H1 (cell line): ENCODE measurements around the gene WASF3.

Experiments used
- CHD7 ChIP-seq: fragments of 300-600 bp; sonication (generic); IDR thresholded peaks from 2 replicates; pipeline ENCODE4 v1.7.1; 2012; ENCODE audit warnings: low read length, moderate library complexity, mild to moderate bottlenecking, inconsistent platforms; ENCODE audit not compliant: insufficient replicate concordance
- CREB1 ChIP-seq: IDR thresholded peaks from 2 replicates; pipeline ENCODE4 v1.6.1; 2012; ENCODE audit warnings: inconsistent platforms
- CTCF ChIP-seq, 3 experiments: IDR thresholded peaks; 1 replicate in 2 of 3; 2 replicates in 1 of 3; pipeline versions ENCODE4 v1.5.1 to v1.6.1; 2011; ENCODE audit warnings: low read length in 3 of 3, mild to moderate bottlenecking in 3 of 3, inconsistent platforms in 2 of 3, low read depth in 1 of 3, moderate library complexity in 1 of 3; ENCODE audit not compliant: insufficient read depth in 1 of 3; ENCODE audit errors: control extremely low read depth in 1 of 3
- EP300 ChIP-seq, 2 experiments: IDR thresholded peaks; 1 replicate in 1 of 2; 2 replicates in 1 of 2; pipeline ENCODE4 v1.6.1; 2011 to 2012; ENCODE audit warnings: low read depth in 2 of 2, low read length in 2 of 2, mild to moderate bottlenecking in 2 of 2, borderline replicate concordance in 1 of 2, inconsistent platforms in 1 of 2, moderate library complexity in 1 of 2
- NANOG ChIP-seq: IDR thresholded peaks from 2 replicates; pipeline ENCODE4 v1.6.1; 2011; ENCODE audit warnings: low read length, low read depth, mild to moderate bottlenecking, inconsistent platforms; ENCODE audit not compliant: insufficient read depth, poor library complexity, severe bottlenecking
- RAD21 ChIP-seq, 2 experiments: IDR thresholded peaks in 1 of 2; conservative IDR thresholded peaks in 1 of 2; 2 replicates each; pipeline ENCODE4 v1.6.1; 2011; ENCODE audit warnings: low read depth in 2 of 2, low read length in 2 of 2, improper control_type of control experiment in 1 of 2, inconsistent platforms in 1 of 2, mild to moderate bottlenecking in 1 of 2, moderate library complexity in 1 of 2

GRCh38 chr13:26697069-26697955 lies 139.8 kb downstream of the WASF3 start:
- TF ChIP-seq CHD7 (no peak), RAD21 (IDR thresholded peaks at IDR 0.05 in 1 of 2, conservative IDR thresholded peaks at IDR 0.05 in 1 of 2; ENCODE audit: low read depth in 2 of 2, low read length in 2 of 2) (no peak), CTCF (IDR thresholded peaks at IDR 0.05; ENCODE audit: control extremely low read depth in 1 of 3, insufficient read depth in 1 of 3, low read depth in 1 of 3, low read length in 3 of 3) (no peak), NANOG (no peak), EP300 (IDR thresholded peaks at IDR 0.05; ENCODE audit: borderline replicate concordance in 1 of 2, low read depth in 2 of 2, low read length in 2 of 2) (no peak), CREB1 (no peak)
